Smooth muscle cell (in vitro differentiated cells): ENCODE data around the gene TMPRSS5. TPM values are rescaled to one million over a fixed set of nuclear protein-coding genes. Genes with fewer than 3 reads are reported as not detected.

ENCODE experiments used
- DNase-seq: peaks from one replicate; lab custom pipeline; 2025; ENCODE audit not compliant: unreplicated experiment; lab: John Stamatoyannopoulos, UW
- H2AFZ ChIP-seq: fragments of 200-600 bp; sonication (generic); 2 replicates; pipeline ENCODE4 v1.6.0; 2016; ENCODE audit warnings: antibody characterized with exemption, low read depth, mild to moderate bottlenecking
- H3F3A ChIP-seq: fragments of 200-600 bp; sonication (generic); 2 replicates; pipeline ENCODE4 v1.6.0; 2017; ENCODE audit warnings: antibody characterized with exemption, low read depth
- H3K27ac ChIP-seq: fragments of 200-600 bp; sonication (generic); 2 replicates; pipeline ENCODE4 v1.5.1; 2016; ENCODE audit warnings: low read depth, mild to moderate bottlenecking
- H3K27me3 ChIP-seq: fragments of 200-600 bp; sonication (generic); 2 replicates; pipeline ENCODE4 v1.6.1; 2016; ENCODE audit warnings: low read depth, mild to moderate bottlenecking
- H3K36me3 ChIP-seq: fragments of 200-600 bp; sonication (generic); 2 replicates; pipeline ENCODE4 v1.5.1; 2016; ENCODE audit warnings: low read depth
- H3K4me1 ChIP-seq: fragments of 200-600 bp; sonication (generic); 2 replicates; pipeline ENCODE4 v1.5.1; 2016; ENCODE audit warnings: low read depth
- H3K4me2 ChIP-seq: fragments of 200-600 bp; sonication (generic); 2 replicates; pipeline ENCODE4 v1.6.0; 2016; ENCODE audit warnings: mild to moderate bottlenecking
- H3K4me3 ChIP-seq: fragments of 200-600 bp; sonication (generic); 2 replicates; pipeline ENCODE4 v1.5.1; 2016; ENCODE audit warnings: mild to moderate bottlenecking
- H3K79me2 ChIP-seq: fragments of 200-600 bp; sonication (generic); 2 replicates; pipeline ENCODE4 v1.6.0; 2016; ENCODE audit warnings: low read depth, mild to moderate bottlenecking
- H3K9ac ChIP-seq: fragments of 200-600 bp; sonication (generic); 2 replicates; pipeline ENCODE4 v1.6.0; 2016; ENCODE audit warnings: low read depth
- H3K9me3 ChIP-seq: fragments of 200-600 bp; sonication (generic); replicated peaks from 2 replicates; pipeline ENCODE4 v1.5.1; 2016; ENCODE audit warnings: low read depth
- H4K20me1 ChIP-seq: fragments of 200-600 bp; sonication (generic); 2 replicates; pipeline ENCODE4 v1.6.0; 2016; ENCODE audit warnings: low read depth
- CTCF ChIP-seq: fragments of 200-600 bp; sonication (generic); IDR thresholded peaks from 2 replicates; pipeline ENCODE4 v1.5.1; 2017; ENCODE audit warnings: borderline replicate concordance, mild to moderate bottlenecking, antibody characterized with exemption; ENCODE audit not compliant: insufficient read depth, poor library complexity, severe bottlenecking
- WGBS: methylation state at CpG from one replicate; pipeline ENCODE4 v1.1.7; 2016; ENCODE audit warnings: low lambda C conversion rate; 5-methylcytosine and 5-hydroxymethylcytosine counted together
- polyA plus RNA-seq: library from polyadenylated mRNA; unstranded; fragments of >200 nt; fragmentation: Nextera tagmentation; extraction: Ambion mirVana; gene quantifications from 2 replicates; pipeline ENCODE4 v1.2.1, GENCODE V29; 2016
- total RNA-seq: library from RNA; depleted of rRNA; stranded (reverse); fragments of >200 nt; gene quantifications from 2 replicates; pipeline ENCODE4 v1.2.3, GENCODE V29; 2014

TMPRSS5 gene
- total and polyA plus RNA-seq, 2 experiments from 2014 or later: 0.43 TPM; not detected in 1

- DNase-seq: no peak
- Histone ChIP-seq H3K4me2 (no peak overlapping the region), H3K36me3 (no peaks in the 10 kb centered on the region), H3F3A (no peaks in the 10 kb centered on the region), H3K4me1 (no peaks in the 10 kb centered on the region), H3K9me3 (no peaks in the 10 kb centered on the region), H3K79me2 (no peaks in the 10 kb centered on the region), H2AFZ (no peak overlapping the region), H3K9ac (no peak overlapping the region), H3K4me3 (no peak overlapping the region), H3K27ac (no peak overlapping the region), H4K20me1 (no peaks in the 10 kb centered on the region), H3K27me3 (no peaks in the 10 kb centered on the region)
- WGBS: 79% methylated on average over 6 of the region's 6 CpGs
- TF ChIP-seq CTCF: no peak
These were observed 22.5 kb downstream of the TMPRSS5 start for GRCh38 chr11:113683481-113684046.

- Histone ChIP-seq H3K79me2 (no peaks in the 10 kb centered on the region), H3K36me3 (no peaks in the 10 kb centered on the region), H3F3A (no peaks in the 10 kb centered on the region), H3K9ac (no peak overlapping the region), H3K27me3 (no peaks in the 10 kb centered on the region), H3K4me2 (no peak overlapping the region), H3K4me3 (no peak overlapping the region), H3K4me1 (no peaks in the 10 kb centered on the region), H4K20me1 (no peaks in the 10 kb centered on the region), H3K9me3 (no peaks in the 10 kb centered on the region), H3K27ac (no peak overlapping the region), H2AFZ (no peak overlapping the region)
- DNase-seq: no peak
- WGBS: 83% methylated on average over 10 of the region's 10 CpGs
- no peak for TF ChIP-seq CTCF
These were observed 24.2 kb downstream of the TMPRSS5 start for GRCh38 chr11:113681711-113682413.

GRCh38 chr11:113681282-113681681 is 24.8 kb downstream of the TMPRSS5 start:
- H3K79me2 ChIP-seq: no peaks in the 10 kb centered on the region
- no peak overlapping the region for H3K4me3 ChIP-seq
- WGBS: 86% methylated on average over 6 of the region's 6 CpGs
- H3K9ac ChIP-seq: no peak overlapping the region
- H3K9me3 ChIP-seq: no peaks in the 10 kb centered on the region
- peaks cover 3% of the 10 kb centered on the region for H3F3A ChIP-seq
- no peak overlapping the region for H3K27ac ChIP-seq
- no peak overlapping the region for H2AFZ ChIP-seq
- H3K36me3 ChIP-seq: no peaks in the 10 kb centered on the region
- no peak for TF ChIP-seq CTCF
- H4K20me1 ChIP-seq: no peaks in the 10 kb centered on the region
- DNase-seq: no peak
- no peaks in the 10 kb centered on the region for H3K27me3 ChIP-seq
- no peaks in the 10 kb centered on the region for H3K4me1 ChIP-seq
- H3K4me2 ChIP-seq: no peak overlapping the region

- peaks cover 3% of the 10 kb centered on the region for H4K20me1 ChIP-seq
- no peaks in the 10 kb centered on the region for H3K27me3 ChIP-seq
- H3K4me2 ChIP-seq: no peak overlapping the region
- H3K27ac ChIP-seq: no peak overlapping the region
- H3K9me3 ChIP-seq: no peaks in the 10 kb centered on the region
- peaks cover 12% of the 10 kb centered on the region for H3F3A ChIP-seq
- no peak overlapping the region for H3K4me3 ChIP-seq
- DNase-seq: no peak
- H2AFZ ChIP-seq: no peak overlapping the region
- H3K4me1 ChIP-seq: peaks cover 15% of the 10 kb centered on the region
- no peaks in the 10 kb centered on the region for H3K36me3 ChIP-seq
- no peaks in the 10 kb centered on the region for H3K79me2 ChIP-seq
- no peak for TF ChIP-seq CTCF
- WGBS: 98% methylated on average over 5 of the region's 5 CpGs
- no peak overlapping the region for H3K9ac ChIP-seq
These were observed 28.4 kb downstream of the TMPRSS5 start for GRCh38 chr11:113677685-113678084.
